Naive thymus-derived CD4-positive, alpha-beta T cell (primary cell): ENCODE data around the gene CBLB. TPM values are rescaled to one million over a fixed set of nuclear protein-coding genes. Genes with fewer than 3 reads are reported as not detected.

Source experiments
- ATAC-seq: fragments of 150-1000 bp; cut with Tn5 transposase; 2 replicates; pipeline ENCODE4 v1.10.0; 2021; ENCODE audit warnings: mild to moderate bottlenecking, moderate library complexity
- CTCF ChIA-PET: fragments of 350-600 bp; sonication (Branson Sonifier 250); formaldehyde crosslinking; loops from one replicate; lab custom pipeline; 2021; ENCODE audit warnings: antibody characterized with exemption; lab: Charles Lee
- POLR2A ChIA-PET: fragments of 350-600 bp; sonication (Branson Sonifier 250); formaldehyde crosslinking; loops from one replicate; lab custom pipeline; 2021; ENCODE audit warnings: antibody characterized with exemption, inconsistent platforms; lab: Charles Lee
- DNase-seq, 9 donors: peaks; one replicate each; pipeline versions ENCODE4 v3.0.0 to v3.0.0-alpha.2; 2020 to 2022; ENCODE audit warnings: mixed read lengths in 1 of 9
- H3K27ac ChIP-seq: one replicate; pipeline ENCODE4 v1.7.0; 2013; ENCODE audit warnings: mild to moderate bottlenecking, low read depth, low read length, moderate library complexity
- H3K27me3 ChIP-seq, 2 donors: one replicate each; pipeline ENCODE4 v1.7.0; 2013; ENCODE audit warnings: low read length in 2 of 2, mild to moderate bottlenecking in 2 of 2, moderate library complexity in 2 of 2; ENCODE audit not compliant: control insufficient read depth in 2 of 2, insufficient read depth in 2 of 2
- H3K36me3 ChIP-seq, 3 experiments: 1 replicate in 2 of 3; 2 replicates in 1 of 3; pipeline ENCODE4 v1.7.0; 2013; ENCODE audit warnings: low read length in 3 of 3, mild to moderate bottlenecking in 3 of 3, moderate library complexity in 1 of 3; ENCODE audit not compliant: insufficient read depth in 3 of 3, control insufficient read depth in 2 of 3
- H3K4me1 ChIP-seq, 2 donors: one replicate each; pipeline ENCODE4 v1.7.0; 2013; ENCODE audit warnings: low read length in 2 of 2, mild to moderate bottlenecking in 2 of 2, moderate library complexity in 1 of 2; ENCODE audit not compliant: control insufficient read depth in 2 of 2, insufficient read depth in 2 of 2
- H3K4me3 ChIP-seq: 2 replicates; pipeline ENCODE4 v1.7.0; 2013; ENCODE audit warnings: mild to moderate bottlenecking, low read length
- H3K9me3 ChIP-seq, 3 experiments: 1 replicate in 2 of 3; 2 replicates in 1 of 3; pipeline ENCODE4 v1.7.0; 2013; ENCODE audit warnings: low read length in 3 of 3; ENCODE audit not compliant: control insufficient read depth in 2 of 3
- H3K27ac Mint-ChIP-seq, 9 donors: one replicate each; pipeline ENCODE4 v1.8.0; 2020 to 2022; ENCODE audit warnings: mixed read lengths in 9 of 9, mild to moderate bottlenecking in 8 of 9, moderate library complexity in 5 of 9, inconsistent platforms in 2 of 9
- H3K27me3 Mint-ChIP-seq, 5 donors: one replicate each; pipeline ENCODE4 v1.8.0; 2021 to 2022; ENCODE audit warnings: mixed read lengths in 5 of 5, mild to moderate bottlenecking in 1 of 5
- H3K36me3 Mint-ChIP-seq, 5 donors: one replicate each; pipeline ENCODE4 v1.8.0; 2020 to 2022; ENCODE audit warnings: mixed read lengths in 5 of 5, mild to moderate bottlenecking in 3 of 5, inconsistent platforms in 1 of 5
- H3K4me1 Mint-ChIP-seq, 7 donors: one replicate each; pipeline ENCODE4 v1.8.0; 2020 to 2022; ENCODE audit warnings: mixed read lengths in 7 of 7, mild to moderate bottlenecking in 3 of 7, inconsistent platforms in 1 of 7
- H3K4me3 Mint-ChIP-seq, 10 donors: one replicate each; pipeline ENCODE4 v1.8.0; 2020 to 2022; ENCODE audit warnings: mild to moderate bottlenecking in 10 of 10, mixed read lengths in 10 of 10, moderate library complexity in 6 of 10, inconsistent platforms in 2 of 10
- H3K9me3 Mint-ChIP-seq, 11 donors: one replicate each; pipeline ENCODE4 v1.8.0; 2020 to 2022; ENCODE audit warnings: mixed read lengths in 11 of 11, mild to moderate bottlenecking in 4 of 11, inconsistent platforms in 1 of 11, moderate library complexity in 1 of 11
- intact Hi-C, 2 donors: fragments of 100-400 bp; cut with micrococcal nuclease; formaldehyde crosslinking; loops; one replicate each; pipeline ENCODE4 v1.15.1; 2023
- polyA plus RNA-seq, 2 donors: library from polyadenylated mRNA; unstranded; fragments of 300-500 nt; fragmentation: Illumina TruSeq; gene quantifications; one replicate each; pipeline ENCODE4 v1.2.3, GENCODE V29; 2021
- total RNA-seq, 6 experiments: library from RNA in 5 of 6; stranded (reverse) in 5 of 6; gene quantifications; 1 replicate in 5 of 6; 2 replicates in 1 of 6; pipeline ENCODE4 v1.2.3 and lab custom pipeline; 2021 to 2026

Gene CBLB
- total and polyA plus RNA-seq, 7 experiments from 2014 or later = 22.4 to 135 (median 97.8) TPM

- no peaks in the 10 kb centered on the region for H3K9me3 Mint-ChIP-seq
- peaks cover 0 to 48% (median 15%) of the 10 kb centered on the region in 5 donors for H3K36me3 Mint-ChIP-seq
- Histone ChIP-seq H3K4me1 (peaks cover 5 to 31% of the 10 kb centered on the region in 2 donors), H3K9me3 (no peaks in the 10 kb centered on the region), H3K27ac (no peak overlapping the region), H3K36me3 (no peaks in the 10 kb centered on the region), H3K4me3 (no peak overlapping the region), H3K27me3 (no peaks in the 10 kb centered on the region)
- H3K27me3 Mint-ChIP-seq = no peaks in the 10 kb centered on the region
- H3K4me1 Mint-ChIP-seq = peaks cover 40 to 86% (median 75%) of the 10 kb centered on the region in 7 donors
- intact Hi-C loops = loop anchor here in 1 of 2 donors (1.0 kb wide), 1 partner anchor 10 kb away; no protein-coding TSS in a partner anchor
- ChIA-PET CTCF (no interaction called here), POLR2A (no interaction called here)
- peak overlapping the region in 2 of 9 donors; percentile 30 to 69 for H3K27ac Mint-ChIP-seq
- H3K4me3 Mint-ChIP-seq = peak overlapping the region in 1 of 10 donors; percentile 8
- no peak for ATAC-seq
- DNase-seq = no peak
Measured at GRCh38 chr3:105791131-105791530, 77.7 kb downstream of the CBLB start.

- ATAC-seq (no peak), DNase-seq (no peak)
- H3K4me1 Mint-ChIP-seq = peaks cover 43 to 87% (median 76%) of the 10 kb centered on the region in 7 donors
- Histone ChIP-seq H3K4me3 (no peak overlapping the region), H3K9me3 (no peaks in the 10 kb centered on the region), H3K4me1 (peaks cover 6 to 33% of the 10 kb centered on the region in 2 donors), H3K27me3 (no peaks in the 10 kb centered on the region), H3K27ac (no peak overlapping the region), H3K36me3 (no peaks in the 10 kb centered on the region)
- ChIA-PET POLR2A (no interaction called here), CTCF (interaction anchor here (0.7 kb wide), 1 partner anchor 68 kb away, joined by 4 read pairs; no protein-coding TSS in a partner anchor)
- peak overlapping the region in 2 of 10 donors; percentile 8 to 12 for H3K4me3 Mint-ChIP-seq
- H3K27ac Mint-ChIP-seq = peak overlapping the region in 3 of 9 donors; percentile 20 to 75 (median 28)
- H3K36me3 Mint-ChIP-seq = peaks cover 0 to 45% (median 15%) of the 10 kb centered on the region in 5 donors
- H3K27me3 Mint-ChIP-seq = no peaks in the 10 kb centered on the region
- intact Hi-C loops = loop anchor here in 1 of 2 donors (1.0 kb wide), 1 partner anchor 8 kb away; no protein-coding TSS in a partner anchor
- H3K9me3 Mint-ChIP-seq = no peaks in the 10 kb centered on the region
Measured at GRCh38 chr3:105790534-105790933, 78.3 kb downstream of the CBLB start.

GRCh38 chr3:105788593-105788992, 80.2 kb downstream of the CBLB start:
- H3K4me3 Mint-ChIP-seq = no peak overlapping the region
- peaks cover 0 to 49% (median 13%) of the 10 kb centered on the region in 5 donors for H3K36me3 Mint-ChIP-seq

GRCh38 chr3:105787453-105787852, 81.4 kb downstream of the CBLB start:
- Mint-ChIP-seq H3K27me3 (no peaks in the 10 kb centered on the region), H3K4me3 (no peak overlapping the region), H3K36me3 (peaks cover 0 to 43% (median 10%) of the 10 kb centered on the region in 5 donors), H3K4me1 (peaks cover 42 to 78% (median 69%) of the 10 kb centered on the region in 7 donors), H3K27ac (no peak overlapping the region), H3K9me3 (peaks cover 0 to 2% (median 0%) of the 10 kb centered on the region in 11 donors)
- H3K36me3 ChIP-seq = no peaks in the 10 kb centered on the region
- H3K4me1 ChIP-seq = peaks cover 6 to 24% of the 10 kb centered on the region in 2 donors
- no peaks in the 10 kb centered on the region for H3K9me3 ChIP-seq
- DNase-seq = no peak
- H3K27me3 ChIP-seq = no peaks in the 10 kb centered on the region
- intact Hi-C loops = loop anchor here in 1 of 2 donors (1.0 to 5.0 kb wide), 3 partner anchors 13 to 35 kb away; no protein-coding TSS in a partner anchor
- no peak overlapping the region for H3K27ac ChIP-seq
- CTCF ChIA-PET = no interaction called here
- no peak overlapping the region for H3K4me3 ChIP-seq
- ATAC-seq = no peak
- POLR2A ChIA-PET = no interaction called here

More at GRCh38 chr3:105788593-105788992, 80.2 kb downstream of the CBLB start:
- no peak overlapping the region for H3K4me3 ChIP-seq
- H3K27me3 ChIP-seq = no peaks in the 10 kb centered on the region
- no peaks in the 10 kb centered on the region for H3K9me3 ChIP-seq
- no peaks in the 10 kb centered on the region for H3K36me3 ChIP-seq
- ChIA-PET CTCF (interaction anchor here (0.5 to 0.6 kb wide), 2 partner anchors 36 to 82 kb away, joined by 3 to 4 read pairs; no protein-coding TSS in a partner anchor), POLR2A (interaction anchor here (0.7 to 1.0 kb wide), 2 partner anchors 20 to 32 kb away, joined by 3 read pairs; no protein-coding TSS in a partner anchor)
- Mint-ChIP-seq H3K27me3 (no peaks in the 10 kb centered on the region), H3K9me3 (peaks cover 0 to 2% (median 0%) of the 10 kb centered on the region in 11 donors), H3K27ac (peak overlapping the region in 2 of 9 donors; percentile 30 to 62), H3K4me1 (peaks cover 45 to 81% (median 71%) of the 10 kb centered on the region in 7 donors)
- ATAC-seq = no peak
- peaks cover 6 to 31% of the 10 kb centered on the region in 2 donors for H3K4me1 ChIP-seq
- no peak overlapping the region for H3K27ac ChIP-seq
- no peak for DNase-seq
- intact Hi-C loops = loop anchor here in 1 of 2 donors (5.0 kb wide), 1 partner anchor 36 kb away; no protein-coding TSS in a partner anchor

- DNase-seq (no peak), ATAC-seq (no peak)
- intact Hi-C loops = loop anchor here in 1 of 2 donors (1.0 to 5.0 kb wide), 3 partner anchors 13 to 35 kb away; no protein-coding TSS in a partner anchor
- Histone ChIP-seq H3K9me3 (no peaks in the 10 kb centered on the region), H3K36me3 (no peaks in the 10 kb centered on the region), H3K27ac (no peak overlapping the region), H3K27me3 (no peaks in the 10 kb centered on the region), H3K4me1 (peaks cover 11 to 21% of the 10 kb centered on the region in 2 donors), H3K4me3 (no peak overlapping the region)
- ChIA-PET POLR2A (interaction anchor here (0.7 kb wide), 1 partner anchor 117 kb away, joined by 3 read pairs; no protein-coding TSS in a partner anchor), CTCF (no interaction called here)
- Mint-ChIP-seq H3K9me3 (peaks cover 0 to 3% (median 0%) of the 10 kb centered on the region in 11 donors), H3K36me3 (peaks cover 0 to 42% (median 14%) of the 10 kb centered on the region in 5 donors), H3K27ac (peak overlapping the region in 1 of 9 donors; percentile 31), H3K27me3 (no peaks in the 10 kb centered on the region), H3K4me1 (peaks cover 42 to 78% (median 69%) of the 10 kb centered on the region in 7 donors), H3K4me3 (no peak overlapping the region)
Measured at GRCh38 chr3:105786990-105787389, 81.8 kb downstream of the CBLB start.

- Histone ChIP-seq H3K27ac (no peak overlapping the region), H3K4me1 (peaks cover 14 to 17% of the 10 kb centered on the region in 2 donors), H3K9me3 (no peaks in the 10 kb centered on the region), H3K36me3 (no peaks in the 10 kb centered on the region), H3K27me3 (no peaks in the 10 kb centered on the region), H3K4me3 (no peak overlapping the region)
- Mint-ChIP-seq H3K4me1 (peaks cover 40 to 78% (median 72%) of the 10 kb centered on the region in 7 donors), H3K27ac (peak overlapping the region in 6 of 9 donors; percentile 20 to 79 (median 34)), H3K9me3 (peaks cover 0 to 3% (median 0%) of the 10 kb centered on the region in 11 donors), H3K27me3 (no peaks in the 10 kb centered on the region), H3K4me3 (peak overlapping the region in 1 of 10 donors; percentile 37), H3K36me3 (peaks cover 0 to 44% (median 15%) of the 10 kb centered on the region in 5 donors)
- POLR2A ChIA-PET = interaction anchor here (0.7 kb wide), 1 partner anchor 116 kb away, joined by 3 read pairs; no protein-coding TSS in a partner anchor
- intact Hi-C loops = loop anchor here in 1 of 2 donors (2.0 to 5.0 kb wide), 2 partner anchors 15 to 34 kb away; no protein-coding TSS in a partner anchor
- CTCF ChIA-PET = no interaction called here
- no peak for ATAC-seq
- no peak for DNase-seq
Measured at GRCh38 chr3:105786241-105786640, 82.6 kb downstream of the CBLB start.
